Measurements from ENCODE around the gene LHFPL2. TPM values are rescaled to one million over a fixed set of nuclear protein-coding genes. Genes with fewer than 3 reads are reported as not detected.
A peak's percentile ranks its signal among the peaks of the same experiment; 100 is the strongest.

LHFPL2 gene
- total and polyA plus RNA-seq, 9 of the 15 experiments (the other 6 are each of a cell fraction or from before 2014, with no cell fraction given) = 1.0 to 6.6 (median 4.6) TPM

DNA sequence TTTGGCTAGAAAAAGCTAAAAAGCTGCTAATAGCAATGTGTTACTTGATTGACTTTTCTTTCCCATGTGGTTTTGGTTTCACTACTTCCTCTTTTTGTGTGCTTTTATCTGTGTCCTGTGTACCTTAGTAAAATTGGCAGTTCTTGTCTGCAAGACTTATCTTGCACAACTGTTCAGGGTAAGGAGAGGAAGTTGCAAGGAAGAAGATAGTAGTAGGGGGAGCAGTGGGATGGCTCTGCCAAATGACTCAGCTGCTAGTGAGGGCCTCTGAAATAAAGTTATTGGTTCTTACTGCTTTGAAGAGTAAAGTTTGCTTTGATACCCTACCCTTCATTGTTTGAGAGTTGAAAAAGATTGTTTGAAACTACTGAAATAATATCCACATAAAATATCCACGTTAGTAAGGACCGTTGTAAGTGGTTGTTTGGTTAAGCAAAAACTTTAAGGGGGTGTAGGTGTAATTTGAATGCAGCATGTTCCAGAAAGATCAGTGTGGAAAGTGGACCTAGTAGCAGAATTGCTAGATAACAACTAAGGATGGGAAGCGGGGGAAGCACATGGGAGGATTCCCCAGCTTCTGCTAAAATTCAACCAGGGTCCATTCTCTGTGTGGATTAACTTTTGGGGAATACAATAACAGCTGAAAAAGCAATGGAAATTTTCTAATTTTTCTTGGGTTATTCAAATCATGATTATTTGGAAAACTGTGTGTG, 164.6 kb downstream of the LHFPL2 start (continued):
- TF ChIP-seq, protein P1, sequence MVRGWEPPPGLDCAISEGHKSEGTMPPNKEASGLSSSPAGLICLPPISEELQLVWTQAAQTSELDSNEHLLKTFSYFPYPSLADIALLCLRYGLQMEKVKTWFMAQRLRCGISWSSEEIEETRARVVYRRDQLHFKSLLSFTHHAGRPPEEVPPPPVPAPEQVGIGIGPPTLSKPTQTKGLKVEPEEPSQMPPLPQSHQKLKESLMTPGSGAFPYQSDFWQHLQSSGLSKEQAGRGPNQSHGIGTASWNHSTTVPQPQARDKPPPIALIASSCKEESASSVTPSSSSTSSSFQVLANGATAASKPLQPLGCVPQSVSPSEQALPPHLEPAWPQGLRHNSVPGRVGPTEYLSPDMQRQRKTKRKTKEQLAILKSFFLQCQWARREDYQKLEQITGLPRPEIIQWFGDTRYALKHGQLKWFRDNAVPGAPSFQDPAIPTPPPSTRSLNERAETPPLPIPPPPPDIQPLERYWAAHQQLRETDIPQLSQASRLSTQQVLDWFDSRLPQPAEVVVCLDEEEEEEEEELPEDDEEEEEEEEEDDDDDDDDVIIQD (CRISPR knock-in tag; IDR thresholded peaks at IDR 0.05) = no peak
- TF ChIP-seq, protein P2, sequence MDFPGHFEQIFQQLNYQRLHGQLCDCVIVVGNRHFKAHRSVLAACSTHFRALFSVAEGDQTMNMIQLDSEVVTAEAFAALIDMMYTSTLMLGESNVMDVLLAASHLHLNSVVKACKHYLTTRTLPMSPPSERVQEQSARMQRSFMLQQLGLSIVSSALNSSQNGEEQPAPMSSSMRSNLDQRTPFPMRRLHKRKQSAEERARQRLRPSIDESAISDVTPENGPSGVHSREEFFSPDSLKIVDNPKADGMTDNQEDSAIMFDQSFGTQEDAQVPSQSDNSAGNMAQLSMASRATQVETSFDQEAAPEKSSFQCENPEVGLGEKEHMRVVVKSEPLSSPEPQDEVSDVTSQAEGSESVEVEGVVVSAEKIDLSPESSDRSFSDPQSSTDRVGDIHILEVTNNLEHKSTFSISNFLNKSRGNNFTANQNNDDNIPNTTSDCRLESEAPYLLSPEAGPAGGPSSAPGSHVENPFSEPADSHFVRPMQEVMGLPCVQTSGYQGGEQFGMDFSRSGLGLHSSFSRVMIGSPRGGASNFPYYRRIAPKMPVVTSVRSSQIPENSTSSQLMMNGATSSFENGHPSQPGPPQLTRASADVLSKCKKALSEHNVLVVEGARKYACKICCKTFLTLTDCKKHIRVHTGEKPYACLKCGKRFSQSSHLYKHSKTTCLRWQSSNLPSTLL (IDR thresholded peaks at IDR 0.05) = no peak
- TF ChIP-seq CCNT2 (IDR thresholded peaks at IDR 0.05; ENCODE audit: borderline replicate concordance, extremely low read depth, insufficient read length, low read depth, low read length) (peak; percentile 66), NR4A1 (CRISPR knock-in tag; IDR thresholded peaks at IDR 0.05) (no peak), NR4A1 (tag; IDR thresholded peaks at IDR 0.05) (0 out of 2 replicates have a peak, but pooled peaks have one; percentile 42), SNIP1 (IDR thresholded peaks at IDR 0.05; ENCODE audit: low read depth) (no peak), U2AF2 (optimal IDR thresholded peaks at IDR 0.05; ENCODE audit: low read depth, low read length) (no peak), GATAD2A (IDR thresholded peaks at IDR 0.05) (peak; percentile 96), SREBF2 (CRISPR knock-in tag; IDR thresholded peaks at IDR 0.05) (no peak), TARDBP (IDR thresholded peaks at IDR 0.05) (no peak), FOXA3 (CRISPR knock-in tag; conservative IDR thresholded peaks at IDR 0.05 in 1 of 2, IDR thresholded peaks at IDR 0.05 in 1 of 2) (peak; percentile 70 to 89; a peak in 2 of 4 replicates), CEBPG (CRISPR knock-in tag; IDR thresholded peaks at IDR 0.05) (peak; percentile 89), CEBPG (tag; conservative IDR thresholded peaks at IDR 0.05 in 1 of 2, IDR thresholded peaks at IDR 0.05 in 1 of 2) (peak; percentile 93 to 94), PCBP1 (IDR thresholded peaks at IDR 0.05; ENCODE audit: low read depth, low read length, poor library complexity, severe bottlenecking) (no peak), FOXM1 (IDR thresholded peaks at IDR 0.05; ENCODE audit: low read depth) (peak; percentile 88), FOXM1 (CRISPR knock-in tag; IDR thresholded peaks at IDR 0.05; ENCODE audit: low read depth) (no peak), FOXA1 (IDR thresholded peaks at IDR 0.05; ENCODE audit: borderline replicate concordance) (no peak), ZNF696 (CRISPR knock-in tag; conservative IDR thresholded peaks at IDR 0.05) (no peak), GABPB2 (CRISPR knock-in tag; conservative IDR thresholded peaks at IDR 0.05) (no peak), POLR3A (IDR thresholded peaks at IDR 0.05; ENCODE audit: borderline replicate concordance, extremely low read depth, insufficient read depth, insufficient read length) (no peak), PTBP1 (IDR thresholded peaks at IDR 0.05; ENCODE audit: low read depth, low read length) (no peak)
- TF ChIP-seq, protein P3, sequence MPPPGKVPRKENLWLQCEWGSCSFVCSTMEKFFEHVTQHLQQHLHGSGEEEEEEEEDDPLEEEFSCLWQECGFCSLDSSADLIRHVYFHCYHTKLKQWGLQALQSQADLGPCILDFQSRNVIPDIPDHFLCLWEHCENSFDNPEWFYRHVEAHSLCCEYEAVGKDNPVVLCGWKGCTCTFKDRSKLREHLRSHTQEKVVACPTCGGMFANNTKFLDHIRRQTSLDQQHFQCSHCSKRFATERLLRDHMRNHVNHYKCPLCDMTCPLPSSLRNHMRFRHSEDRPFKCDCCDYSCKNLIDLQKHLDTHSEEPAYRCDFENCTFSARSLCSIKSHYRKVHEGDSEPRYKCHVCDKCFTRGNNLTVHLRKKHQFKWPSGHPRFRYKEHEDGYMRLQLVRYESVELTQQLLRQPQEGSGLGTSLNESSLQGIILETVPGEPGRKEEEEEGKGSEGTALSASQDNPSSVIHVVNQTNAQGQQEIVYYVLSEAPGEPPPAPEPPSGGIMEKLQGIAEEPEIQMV (tag; conservative IDR thresholded peaks at IDR 0.05; ENCODE audit: low read depth) = no peak
- TF ChIP-seq, protein P4, sequence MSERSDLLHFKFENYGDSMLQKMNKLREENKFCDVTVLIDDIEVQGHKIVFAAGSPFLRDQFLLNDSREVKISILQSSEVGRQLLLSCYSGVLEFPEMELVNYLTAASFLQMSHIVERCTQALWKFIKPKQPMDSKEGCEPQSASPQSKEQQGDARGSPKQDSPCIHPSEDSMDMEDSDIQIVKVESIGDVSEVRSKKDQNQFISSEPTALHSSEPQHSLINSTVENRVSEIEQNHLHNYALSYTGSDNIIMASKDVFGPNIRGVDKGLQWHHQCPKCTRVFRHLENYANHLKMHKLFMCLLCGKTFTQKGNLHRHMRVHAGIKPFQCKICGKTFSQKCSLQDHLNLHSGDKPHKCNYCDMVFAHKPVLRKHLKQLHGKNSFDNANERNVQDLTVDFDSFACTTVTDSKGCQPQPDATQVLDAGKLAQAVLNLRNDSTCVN (CRISPR knock-in tag; IDR thresholded peaks at IDR 0.05) = no peak

Measured in K562 (cell line).